GM19023 (cell line): Measurements from ENCODE around the gene KRTCAP3.
"Not testable (repeated sequence)": the region's sequence is repeated elsewhere in the genome, so short reads cannot be mapped to it uniquely, and the experiment has no call there.

Source experiments
- ATAC-seq: cut with Tn5 transposase; IDR thresholded peaks from one replicate; pipeline ENCODE4 v1.9.1; 2021; ENCODE audit warnings: mild to moderate bottlenecking, moderate library complexity; ENCODE audit not compliant: unreplicated experiment

Gene KRTCAP3

GRCh38 chr2:27441958-27442919, at the start of gene KRTCAP3:
Gene KRTCAP3, plus strand, starts transcription at chr2:27442381. Its CDS starts 32 bp downstream, at chr2:27442413.
- ATAC-seq: no peak

GRCh38 chr2:27393225-27393624, 49.0 kb upstream of the KRTCAP3 start:
- no peak for ATAC-seq

GRCh38 chr2:27398962-27399361, 43.2 kb upstream of the KRTCAP3 start:
- no peak for ATAC-seq

- ATAC-seq: no peak
Measured at GRCh38 chr2:27400348-27401135, 41.6 kb upstream of the KRTCAP3 start.

- no peak for ATAC-seq
Measured at GRCh38 chr2:27407798-27408491, 34.2 kb upstream of the KRTCAP3 start.

- ATAC-seq: peak; percentile 26
Measured at GRCh38 chr2:27408601-27409320, 33.4 kb upstream of the KRTCAP3 start.

- peak; percentile 93 for ATAC-seq
Measured at GRCh38 chr2:27409321-27410073, 32.7 kb upstream of the KRTCAP3 start, which contains the start of gene PPM1G. Gene PPM1G, minus strand, starts transcription at chr2:27409591. Its CDS starts 169 bp downstream, at chr2:27409422.

- ATAC-seq: no peak
Measured at GRCh38 chr2:27412419-27413152, 29.6 kb upstream of the KRTCAP3 start.

GRCh38 chr2:27416151-27416550, 26.0 kb upstream of the KRTCAP3 start:
- no peak for ATAC-seq

GRCh38 chr2:27420996-27421395, 21.2 kb upstream of the KRTCAP3 start:
- ATAC-seq: no peak

- no peak for ATAC-seq
Measured at GRCh38 chr2:27421660-27422250, 20.4 kb upstream of the KRTCAP3 start.

GRCh38 chr2:27422958-27423357, 19.2 kb upstream of the KRTCAP3 start:
- ATAC-seq: no peak

GRCh38 chr2:27425039-27425438, 17.1 kb upstream of the KRTCAP3 start:
- not testable (repeated sequence) for ATAC-seq

- no peak for ATAC-seq
Measured at GRCh38 chr2:27427863-27428212, 14.3 kb upstream of the KRTCAP3 start.

- ATAC-seq: peak; percentile 85
Measured at GRCh38 chr2:27428213-27428977, 13.8 kb upstream of the KRTCAP3 start, which contains the start of gene NRBP1. Gene NRBP1, plus strand, starts transcription at chr2:27428631. Its CDS starts 4,643 bp downstream, at chr2:27433274.

GRCh38 chr2:27428978-27429541, 13.1 kb upstream of the KRTCAP3 start:
- peak; percentile 73 for ATAC-seq

- no peak for ATAC-seq
Measured at GRCh38 chr2:27431395-27431794, 10.8 kb upstream of the KRTCAP3 start.
